Anterior cingulate cortex (tissue), 58 donors: ENCODE measurements around the gene CHERP.
"Not testable (repeated sequence)": the region's sequence is repeated elsewhere in the genome, so short reads cannot be mapped to it uniquely, and the experiment has no call there.

Experiments used
- DNase-seq, 58 donors: peaks; one replicate each; lab custom pipeline; 2025; lab: John Stamatoyannopoulos, UW

CHERP gene

DNA sequence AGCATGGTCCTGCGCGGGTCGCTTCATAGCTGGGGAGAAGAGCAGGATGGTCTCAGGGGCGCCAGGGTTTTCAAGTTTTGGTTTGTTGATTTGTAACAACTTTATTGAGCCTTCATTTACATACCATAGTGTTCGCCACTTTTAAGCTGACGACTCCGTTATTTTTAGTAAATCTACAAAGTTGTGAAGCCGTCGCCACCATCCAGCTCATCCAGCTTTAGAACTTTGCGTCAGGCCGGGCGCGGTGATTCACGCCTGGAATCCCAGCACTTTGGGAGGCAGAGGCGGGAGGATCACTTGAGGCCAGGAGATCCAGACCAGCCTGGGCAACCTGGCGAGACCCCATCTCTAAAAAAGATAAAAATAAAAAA lies 45.6 kb downstream of the CHERP start:
- DNase-seq: peak in 18 of 58 donors; percentile 12 to 56 (median 34)

DNA sequence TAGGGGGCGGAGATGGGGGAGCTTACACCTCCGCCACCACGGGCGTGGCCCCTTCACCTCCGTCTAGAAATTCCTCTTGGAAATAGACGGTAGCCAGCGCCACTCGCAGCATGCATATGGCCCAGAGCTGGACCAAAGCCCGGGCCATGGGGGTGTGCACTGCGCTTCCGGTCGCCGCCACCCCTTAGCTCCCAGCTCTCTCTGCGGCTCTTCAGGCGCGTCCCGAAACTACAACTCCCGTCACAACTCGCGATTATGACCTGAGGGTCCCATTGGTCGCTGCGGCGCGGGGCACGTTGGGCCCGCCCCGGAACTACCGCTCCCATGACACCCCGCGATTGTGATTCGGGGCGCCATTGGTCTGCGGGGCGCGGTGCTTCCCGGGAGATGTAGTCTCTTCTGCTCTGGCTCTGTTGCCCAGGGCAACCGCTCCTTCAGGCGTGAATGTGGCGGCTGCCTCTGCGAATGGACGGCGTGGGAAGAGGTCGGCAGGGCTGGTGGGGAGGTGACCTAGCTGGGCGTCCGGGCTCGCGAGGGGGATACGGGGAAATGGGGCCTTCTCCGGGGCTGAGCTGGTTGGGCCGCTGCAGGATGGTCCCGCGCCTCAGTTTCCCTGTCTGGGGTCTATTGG lies 46.1 kb downstream of the CHERP start, which contains the start of the genes C19orf44 and CALR3:
C19orf44 (plus strand) TSS at position 413 of the 631 bp plus-strand sequence. CDS start 4,399 bp downstream, outside the sequence.
CALR3 (minus strand) TSS at position 186 of the 631 bp plus-strand sequence; CDS start at position 148, 38 bp downstream.
- peak; percentile 77 to 99 (median 98) for DNase-seq

DNA sequence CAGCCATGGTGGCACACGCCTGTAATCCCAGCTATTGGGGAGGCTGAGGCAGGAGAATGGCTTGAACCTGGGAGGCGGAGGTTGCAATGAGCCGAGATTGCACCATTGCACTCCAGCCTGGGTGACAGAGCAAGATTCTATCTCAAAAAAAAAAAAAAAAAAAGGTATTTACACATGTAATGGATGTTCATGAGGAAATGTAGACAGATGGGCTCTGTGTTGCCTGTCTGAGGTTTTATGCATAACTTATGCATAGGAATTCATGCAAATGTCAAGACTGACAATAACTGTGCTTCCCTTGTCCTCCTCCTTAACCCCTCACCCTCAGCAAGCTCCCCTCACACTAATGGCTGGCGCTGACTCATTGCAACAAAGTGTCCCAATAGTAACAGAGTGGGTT lies 55.8 kb downstream of the CHERP start:
- not testable (repeated sequence) for DNase-seq

DNA sequence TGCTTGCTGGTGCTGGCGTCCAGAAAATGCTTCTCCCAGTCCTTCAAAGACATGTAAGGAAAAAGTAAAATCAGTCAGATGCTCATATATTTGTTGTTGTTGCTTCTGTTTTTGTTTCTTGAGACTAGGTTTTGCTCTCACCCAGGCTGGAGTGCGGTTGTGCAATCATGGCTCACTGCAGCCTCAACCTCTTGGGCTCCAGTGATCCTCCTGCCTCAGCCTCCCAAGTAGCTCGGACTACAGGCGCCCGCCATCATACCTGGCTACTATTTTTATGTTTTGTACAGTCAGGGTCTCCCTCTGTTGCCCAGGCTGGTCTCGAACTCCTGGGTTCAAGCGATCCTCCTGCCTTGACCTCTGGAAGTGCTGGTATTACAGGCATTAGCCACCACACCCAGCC lies 59.5 kb downstream of the CHERP start:
- no peak for DNase-seq

DNA sequence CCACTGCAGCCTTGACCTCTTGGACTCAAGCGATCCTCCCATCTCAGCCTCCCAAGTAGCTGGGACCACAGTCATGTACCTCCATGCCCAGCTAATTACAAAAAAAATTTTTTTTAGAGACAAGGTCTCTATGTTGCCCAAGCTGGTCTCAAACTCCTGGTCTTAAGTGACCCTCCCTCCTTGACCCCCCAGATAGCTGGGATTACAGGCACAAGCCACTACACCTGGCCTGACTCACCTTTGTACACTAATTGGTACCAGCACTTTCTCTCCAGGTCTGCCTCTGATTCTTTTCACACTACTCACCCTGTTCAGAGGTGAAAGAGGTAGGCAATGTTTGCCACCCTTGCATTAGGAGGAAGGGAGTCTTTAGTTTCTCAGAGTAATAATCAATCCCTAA lies 64.9 kb downstream of the CHERP start:
- no peak for DNase-seq

DNA sequence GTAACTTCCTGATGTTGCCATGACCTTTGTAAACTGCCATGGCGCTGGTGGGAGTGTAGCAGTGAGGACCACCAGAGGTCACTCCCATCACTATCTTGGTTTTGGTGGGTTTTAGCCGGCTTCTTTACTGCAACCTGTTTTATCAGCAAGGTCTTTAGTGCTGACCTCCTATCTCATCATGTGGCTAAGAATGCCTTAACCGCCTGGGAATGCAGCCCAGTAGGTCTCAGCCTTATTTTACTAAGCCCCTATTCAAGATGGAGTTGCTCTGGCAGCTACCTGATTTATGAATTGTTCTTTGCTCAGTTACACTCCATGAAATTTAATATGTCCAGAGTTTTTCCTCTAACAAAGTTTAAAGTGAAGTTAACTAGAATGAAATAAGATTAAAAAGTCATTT lies 65.8 kb downstream of the CHERP start:
- no peak for DNase-seq

DNA sequence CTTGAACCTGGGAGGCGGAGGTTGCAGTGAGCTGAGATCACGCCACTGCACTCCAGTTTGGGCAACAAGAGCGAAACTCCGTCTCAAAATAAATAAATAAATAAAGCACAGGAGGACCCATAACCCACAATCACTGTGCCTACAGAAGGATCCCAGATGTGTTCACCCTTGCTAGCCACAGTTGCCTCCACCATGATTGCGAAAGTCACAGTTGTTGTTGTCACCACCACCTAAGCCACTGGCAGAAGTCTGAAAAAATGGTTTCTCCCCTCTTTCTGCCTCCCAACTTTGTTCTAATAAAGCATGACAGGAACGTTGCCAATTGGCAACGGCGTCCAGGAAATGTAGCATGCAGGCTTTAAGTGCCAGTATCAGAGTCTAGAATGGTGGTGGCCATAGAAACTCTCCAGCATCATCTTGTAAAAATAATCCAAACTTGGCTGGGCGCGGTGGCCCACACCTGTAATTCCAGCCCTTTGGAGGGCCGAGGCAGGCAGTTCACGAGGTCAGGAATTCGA lies 68.3 kb downstream of the CHERP start:
- DNase-seq: no peak

DNA sequence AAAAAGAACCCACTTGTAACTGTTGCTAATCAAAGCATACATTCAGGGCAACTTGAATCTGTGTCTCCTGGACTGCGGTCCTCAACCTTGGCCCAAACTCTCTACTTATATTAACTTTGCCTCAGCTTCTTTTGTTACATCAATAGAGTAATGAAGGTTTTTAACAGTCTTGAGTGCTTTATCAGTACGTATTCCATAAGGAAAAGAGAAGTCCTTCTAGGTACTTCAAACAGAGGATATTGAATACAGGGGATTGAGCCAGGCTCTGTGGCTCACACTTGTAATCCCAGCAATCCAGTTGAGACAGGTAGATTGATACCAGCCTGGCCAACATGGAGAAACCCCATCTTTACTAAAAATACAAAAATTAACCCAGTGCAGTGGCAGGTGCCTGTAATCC lies 69.2 kb downstream of the CHERP start:
- DNase-seq: no peak

DNA sequence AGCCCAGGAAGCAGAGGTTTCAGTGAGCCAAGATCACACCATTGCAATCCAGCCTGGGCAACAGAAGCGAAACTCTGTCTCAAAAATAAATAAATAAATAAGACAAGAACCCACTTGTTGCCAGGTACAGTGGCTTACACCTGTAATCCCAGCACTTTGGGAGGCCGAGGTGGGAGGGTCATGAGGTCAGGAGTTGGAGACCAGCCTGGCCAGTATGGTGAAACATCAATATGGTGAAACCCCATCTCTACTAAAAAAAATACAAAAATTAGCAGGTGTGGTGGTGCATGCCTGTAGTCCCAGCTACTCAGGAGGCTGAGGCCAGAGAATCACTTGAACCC lies 69.7 kb downstream of the CHERP start:
- not testable (repeated sequence) for DNase-seq

DNA sequence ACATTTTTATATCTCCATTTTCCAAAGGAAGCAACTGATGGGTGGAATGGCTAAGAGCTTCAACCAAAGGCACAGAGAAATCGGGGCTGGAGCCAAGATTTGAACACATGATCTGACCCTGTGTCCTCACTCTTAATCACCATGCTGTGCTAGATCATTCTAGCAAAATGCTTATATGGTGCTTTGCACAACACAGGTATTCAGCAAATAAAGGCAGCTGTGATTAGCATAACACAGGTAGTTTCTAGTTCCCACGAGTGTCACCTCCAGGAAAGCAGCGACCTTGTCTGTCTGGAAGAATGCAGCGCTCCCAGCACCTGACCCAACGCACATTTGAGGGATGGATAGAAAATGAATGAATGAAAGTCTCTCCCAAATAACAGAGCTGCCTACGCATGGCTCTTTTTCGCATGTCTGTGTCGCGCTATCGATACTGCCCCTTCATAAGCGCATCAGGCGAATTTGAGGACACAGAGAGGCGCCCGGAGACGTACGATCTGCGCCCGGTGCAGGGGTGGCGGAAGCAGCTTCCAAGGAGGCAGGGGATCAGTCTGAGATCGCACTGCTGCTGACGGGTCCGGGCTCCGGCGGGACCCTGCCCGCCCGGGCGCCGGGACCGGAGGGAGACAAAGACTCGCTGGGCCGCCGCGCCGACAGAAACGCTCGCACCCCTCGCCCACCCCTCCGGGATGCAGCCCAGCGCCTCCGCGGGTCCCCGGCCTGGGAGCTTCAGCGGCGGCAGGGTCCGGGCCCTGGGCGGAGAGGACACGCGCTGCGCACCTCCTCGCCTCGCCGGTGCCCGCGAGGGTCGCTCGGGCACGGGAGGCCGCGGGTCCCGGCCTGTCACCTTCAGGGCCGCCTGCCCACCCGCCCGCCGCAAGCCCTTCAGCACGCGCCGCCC lies 71.1 kb downstream of the CHERP start:
- DNase-seq: peak in 16 of 58 donors; percentile 7 to 51 (median 28)

DNA sequence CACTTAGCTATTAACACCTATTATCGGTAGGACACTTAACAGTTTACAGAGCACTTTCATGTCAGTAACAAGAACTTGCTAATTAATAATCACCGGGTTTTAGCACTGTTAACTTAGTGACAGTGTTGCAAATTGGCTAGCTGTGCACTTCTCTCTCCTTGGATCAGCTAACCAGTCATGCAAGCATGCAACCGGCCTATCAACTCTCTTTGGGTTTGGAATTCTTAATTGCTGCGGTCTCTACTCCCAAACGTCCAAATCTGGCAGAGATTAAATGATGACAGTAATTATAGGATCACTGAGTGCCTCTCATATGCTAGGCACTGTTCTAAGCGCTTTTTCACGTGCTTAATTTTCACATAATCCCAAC lies 71.7 kb downstream of the CHERP start:
- no peak for DNase-seq
